Erythroblast (primary cell): ENCODE measurements around the gene ACOT7.

Experiments used
- GATA1 ChIP-seq: IDR thresholded peaks from 2 replicates; pipeline ENCODE4 v1.6.1; 2011; ENCODE audit warnings: low read depth, mild to moderate bottlenecking, control low read depth, low read length, moderate library complexity
- POLR2A ChIP-seq: IDR thresholded peaks from 2 replicates; pipeline ENCODE4 v1.6.1; 2011; ENCODE audit warnings: mild to moderate bottlenecking, low read length

GRCh38 chr1:6237093-6237492 lies 156.5 kb downstream of the ACOT7 start:
- no peak for TF ChIP-seq POLR2A
- no peak for TF ChIP-seq GATA1
